Nephron progenitor cell (in vitro differentiated cells): ENCODE measurements around the gene STEAP1B.

Experiments
- DNase-seq: peaks from one replicate; pipeline ENCODE4 v3.0.0; 2021
- H3K27ac Mint-ChIP-seq: 2 replicates; pipeline ENCODE4 v1.8.0; 2021; ENCODE audit warnings: mild to moderate bottlenecking, moderate library complexity, mixed read lengths
- H3K27me3 Mint-ChIP-seq: 2 replicates; pipeline ENCODE4 v1.8.0; 2021; ENCODE audit warnings: mild to moderate bottlenecking, low read depth, mixed read lengths; ENCODE audit not compliant: poor library complexity
- H3K36me3 Mint-ChIP-seq: 2 replicates; pipeline ENCODE4 v1.8.0; 2021; ENCODE audit warnings: low read depth, mixed read lengths
- H3K4me1 Mint-ChIP-seq: 2 replicates; pipeline ENCODE4 v1.8.0; 2021; ENCODE audit warnings: mixed read lengths
- H3K4me3 Mint-ChIP-seq: 2 replicates; pipeline ENCODE4 v1.8.0; 2021; ENCODE audit warnings: mild to moderate bottlenecking, moderate library complexity, mixed read lengths
- H3K9me3 Mint-ChIP-seq: 2 replicates; pipeline ENCODE4 v1.8.0; 2021; ENCODE audit warnings: mild to moderate bottlenecking, moderate library complexity, mixed read lengths
- TF ChIP-seq, protein P1 (sequence below): fragments of 200-600 bp; sonication (generic); IDR thresholded peaks from 2 replicates; pipeline ENCODE4 v1.5.0; 2021; ENCODE audit warnings: antibody characterized with exemption

STEAP1B gene

DNA sequence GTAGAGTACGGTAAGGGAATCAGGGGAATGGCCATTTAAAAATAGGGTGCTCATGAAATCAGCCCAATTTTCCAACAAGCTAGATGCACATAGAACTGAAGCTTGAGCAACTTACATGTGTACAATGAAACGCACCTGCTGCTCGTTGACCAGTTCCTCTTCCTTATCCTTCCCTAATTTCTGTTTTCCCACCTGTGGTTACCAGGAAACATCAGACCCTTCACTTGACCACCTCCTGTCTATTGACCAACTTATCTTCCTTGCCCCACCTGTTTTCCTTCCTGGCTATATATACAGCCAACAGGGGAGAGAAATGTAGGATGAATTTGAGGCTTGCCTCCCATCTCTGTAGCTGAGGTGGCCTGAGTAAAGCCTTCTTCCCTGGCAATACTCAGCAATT, 105.2 kb downstream of the STEAP1B start:
- H3K4me3 Mint-ChIP-seq = no peak overlapping the region
- no peaks in the 10 kb centered on the region for H3K9me3 Mint-ChIP-seq
- no peaks in the 10 kb centered on the region for H3K4me1 Mint-ChIP-seq
- peaks cover 19% of the 10 kb centered on the region for H3K27me3 Mint-ChIP-seq
- H3K36me3 Mint-ChIP-seq = no peaks in the 10 kb centered on the region
- DNase-seq = no peak
- H3K27ac Mint-ChIP-seq = no peak overlapping the region
- TF ChIP-seq, protein P1, sequence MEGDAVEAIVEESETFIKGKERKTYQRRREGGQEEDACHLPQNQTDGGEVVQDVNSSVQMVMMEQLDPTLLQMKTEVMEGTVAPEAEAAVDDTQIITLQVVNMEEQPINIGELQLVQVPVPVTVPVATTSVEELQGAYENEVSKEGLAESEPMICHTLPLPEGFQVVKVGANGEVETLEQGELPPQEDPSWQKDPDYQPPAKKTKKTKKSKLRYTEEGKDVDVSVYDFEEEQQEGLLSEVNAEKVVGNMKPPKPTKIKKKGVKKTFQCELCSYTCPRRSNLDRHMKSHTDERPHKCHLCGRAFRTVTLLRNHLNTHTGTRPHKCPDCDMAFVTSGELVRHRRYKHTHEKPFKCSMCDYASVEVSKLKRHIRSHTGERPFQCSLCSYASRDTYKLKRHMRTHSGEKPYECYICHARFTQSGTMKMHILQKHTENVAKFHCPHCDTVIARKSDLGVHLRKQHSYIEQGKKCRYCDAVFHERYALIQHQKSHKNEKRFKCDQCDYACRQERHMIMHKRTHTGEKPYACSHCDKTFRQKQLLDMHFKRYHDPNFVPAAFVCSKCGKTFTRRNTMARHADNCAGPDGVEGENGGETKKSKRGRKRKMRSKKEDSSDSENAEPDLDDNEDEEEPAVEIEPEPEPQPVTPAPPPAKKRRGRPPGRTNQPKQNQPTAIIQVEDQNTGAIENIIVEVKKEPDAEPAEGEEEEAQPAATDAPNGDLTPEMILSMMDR = no peak

DNA sequence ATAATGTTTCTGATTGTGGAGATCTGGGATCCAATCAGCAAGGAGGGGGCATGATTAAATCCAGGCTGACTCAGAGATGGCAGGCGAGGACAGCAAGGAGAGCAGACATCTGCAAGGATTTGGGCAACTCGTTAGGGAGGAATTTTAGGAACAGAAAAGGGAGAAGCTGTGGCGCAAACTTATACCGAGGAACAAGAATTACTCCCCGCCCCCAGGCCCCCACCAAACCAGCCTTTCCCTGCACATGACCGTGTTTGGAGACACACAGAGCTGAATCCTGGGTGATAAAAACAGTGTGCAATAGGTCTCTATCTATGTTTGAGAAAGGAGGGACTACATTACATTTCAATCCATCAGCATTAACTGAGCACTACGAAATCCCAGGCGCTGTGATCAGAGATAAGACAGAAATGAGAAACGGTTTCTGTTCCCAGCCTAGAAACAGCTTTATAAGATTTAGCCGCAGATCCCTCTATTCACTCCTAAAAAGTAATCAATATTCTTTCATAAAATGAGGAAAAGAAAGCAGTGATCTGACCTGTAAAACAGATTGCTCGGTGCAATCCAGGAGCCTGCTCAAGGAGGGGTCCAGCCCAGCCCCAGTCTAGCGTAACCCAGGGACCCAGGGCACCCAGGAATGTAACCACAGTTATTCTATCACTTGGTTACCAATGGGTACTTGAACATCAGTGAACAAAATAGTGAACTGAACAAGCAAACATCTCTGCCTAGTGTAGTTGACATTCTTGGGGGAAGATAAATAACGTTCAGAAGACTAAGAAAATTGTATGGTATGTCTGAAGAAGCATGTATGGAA, 105.9 kb downstream of the STEAP1B start:
- Mint-ChIP-seq H3K4me1 (no peaks in the 10 kb centered on the region), H3K36me3 (no peaks in the 10 kb centered on the region), H3K4me3 (no peak overlapping the region), H3K27me3 (peaks cover 19% of the 10 kb centered on the region), H3K9me3 (no peaks in the 10 kb centered on the region), H3K27ac (no peak overlapping the region)
- TF ChIP-seq, protein P1 = no peak
- DNase-seq = no peak

DNA sequence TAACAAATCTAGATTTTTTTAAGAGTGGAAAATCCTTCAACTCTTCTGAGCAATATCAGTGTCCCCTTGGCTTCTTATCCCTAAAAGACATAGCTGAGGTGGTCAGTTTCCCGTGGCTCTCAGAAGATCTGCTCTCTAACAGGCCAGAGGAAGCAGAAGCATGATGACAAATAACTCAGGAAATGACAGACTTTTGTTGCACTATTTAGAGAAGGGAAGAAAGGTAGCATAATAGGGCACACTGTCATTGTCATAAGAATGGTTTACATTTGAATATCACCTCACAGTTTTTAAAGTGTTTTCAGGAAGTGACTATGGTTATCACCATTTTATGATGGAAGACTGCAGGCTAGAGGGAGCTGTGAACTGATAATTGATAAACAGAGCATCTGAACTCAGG, 109.5 kb downstream of the STEAP1B start:
- no peak overlapping the region for H3K4me3 Mint-ChIP-seq
- no peaks in the 10 kb centered on the region for H3K4me1 Mint-ChIP-seq
- DNase-seq = no peak
- TF ChIP-seq, protein P1 = no peak
- H3K27ac Mint-ChIP-seq = no peak overlapping the region
- H3K9me3 Mint-ChIP-seq = no peaks in the 10 kb centered on the region
- no peaks in the 10 kb centered on the region for H3K36me3 Mint-ChIP-seq
- peaks cover 14% of the 10 kb centered on the region for H3K27me3 Mint-ChIP-seq

DNA sequence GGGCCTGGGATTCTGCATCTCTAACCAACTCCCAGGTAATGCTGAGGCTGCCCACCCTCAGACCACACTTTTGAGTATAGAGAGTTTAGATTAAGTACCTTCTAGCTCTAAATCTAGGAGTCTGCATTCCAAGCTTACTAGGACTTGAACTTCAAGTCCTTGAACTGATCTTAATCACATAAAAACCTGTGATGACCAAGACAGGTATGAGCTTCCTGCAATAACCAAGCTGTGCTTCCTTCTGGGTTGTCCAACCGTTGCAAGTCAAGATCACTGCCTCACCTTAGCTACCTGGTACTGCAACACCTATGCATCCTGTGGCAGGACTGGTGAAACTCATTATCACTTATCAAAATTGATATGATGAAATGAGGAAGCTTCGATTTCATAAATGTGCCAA, 110.1 kb downstream of the STEAP1B start:
- Mint-ChIP-seq H3K4me3 (no peak overlapping the region), H3K36me3 (no peaks in the 10 kb centered on the region), H3K9me3 (no peaks in the 10 kb centered on the region), H3K27ac (no peak overlapping the region), H3K4me1 (no peaks in the 10 kb centered on the region), H3K27me3 (peaks cover 16% of the 10 kb centered on the region)
- TF ChIP-seq, protein P1 = no peak
- DNase-seq = no peak

DNA sequence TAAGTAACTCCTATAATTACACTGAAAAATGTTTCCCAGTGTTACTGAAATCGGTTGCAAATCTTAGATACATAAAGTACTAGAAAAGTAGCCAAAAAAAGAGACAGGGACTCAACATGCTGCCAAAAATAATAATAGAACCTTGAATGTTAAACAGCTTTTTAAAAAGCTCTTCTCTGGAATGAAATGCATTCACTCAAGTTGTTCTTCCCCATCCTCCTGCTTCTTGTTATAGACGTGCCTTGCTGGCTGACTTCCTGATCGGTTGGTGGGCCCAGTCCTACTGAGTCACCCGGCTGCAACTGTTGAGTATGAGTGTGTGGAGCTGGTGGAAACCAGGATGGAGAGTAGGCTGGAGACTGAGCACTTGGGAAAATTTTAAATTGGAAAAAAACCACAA, 112.4 kb downstream of the STEAP1B start:
- no peak for DNase-seq
- Mint-ChIP-seq H3K4me3 (no peak overlapping the region), H3K4me1 (no peaks in the 10 kb centered on the region), H3K27ac (no peak overlapping the region), H3K9me3 (no peaks in the 10 kb centered on the region), H3K27me3 (peaks cover 5% of the 10 kb centered on the region), H3K36me3 (no peaks in the 10 kb centered on the region)
- TF ChIP-seq, protein P1 = no peak

DNA sequence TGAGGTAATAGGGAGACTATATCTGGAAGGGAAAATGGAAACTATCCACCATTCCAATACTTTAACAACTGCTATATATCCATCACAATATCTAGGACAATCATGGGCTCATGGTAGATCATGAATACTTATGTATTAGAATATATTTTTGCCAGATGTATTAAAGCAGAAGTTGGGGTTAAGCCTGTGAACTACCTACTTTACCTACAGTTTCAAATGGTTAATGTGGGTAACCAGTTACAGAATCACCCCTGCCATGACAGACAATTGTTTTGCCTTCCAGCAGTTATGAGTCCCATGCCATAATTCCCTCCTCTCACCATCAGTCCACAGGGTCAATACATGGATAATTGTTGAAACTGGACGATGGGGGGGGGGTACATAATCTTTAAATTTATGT, 113.1 kb downstream of the STEAP1B start:
- Mint-ChIP-seq H3K27me3 (peaks cover 5% of the 10 kb centered on the region), H3K36me3 (no peaks in the 10 kb centered on the region)

More for the DNA sequence above, 113.1 kb downstream of the STEAP1B start:
- Mint-ChIP-seq H3K4me3 (no peak overlapping the region), H3K9me3 (no peaks in the 10 kb centered on the region), H3K27ac (no peak overlapping the region), H3K4me1 (no peaks in the 10 kb centered on the region)
- TF ChIP-seq, protein P1 = no peak
- no peak for DNase-seq
